Transverse colon (tissue), 4 donors: ENCODE data around the gene IRGQ. TPM values are rescaled to one million over a fixed set of nuclear protein-coding genes. Genes with fewer than 3 reads are reported as not detected.

Source experiments
- DNase-seq: peaks from one replicate; pipeline ENCODE4 v3.0.0-alpha.2; 2019
- H3K27ac ChIP-seq, 4 donors: fragments of 200-600 bp; sonication (generic); 2 replicates each; pipeline ENCODE4 v1.5.1; 2016 to 2018; ENCODE audit warnings: inconsistent platforms in 4 of 4
- H3K27me3 ChIP-seq: fragments of 200-600 bp; sonication (generic); 2 replicates; pipeline ENCODE4 v1.5.1; 2017; ENCODE audit warnings: inconsistent platforms
- H3K36me3 ChIP-seq, 4 donors: fragments of 200-600 bp; sonication (generic); 2 replicates each; pipeline ENCODE4 v1.5.1; 2017 to 2019; ENCODE audit warnings: inconsistent platforms in 4 of 4
- H3K4me1 ChIP-seq, 4 donors: fragments of 200-600 bp; sonication (generic); 2 replicates each; pipeline ENCODE4 v1.5.1; 2017 to 2020; ENCODE audit warnings: inconsistent platforms in 4 of 4
- H3K4me3 ChIP-seq, 4 donors: fragments of 200-600 bp; sonication (generic); 1 replicate in 1 of 4; 2 replicates in 3 of 4; pipeline versions ENCODE4 v1.5.1 to v1.6.1; 2017 to 2019; ENCODE audit warnings: inconsistent platforms in 4 of 4
- H3K9me3 ChIP-seq, 2 donors: fragments of 200-600 bp; sonication (generic); 2 replicates each; pipeline ENCODE4 v1.5.1; 2017 to 2019; ENCODE audit warnings: inconsistent platforms in 2 of 2
- CTCF ChIP-seq, 5 experiments: fragments of 200-600 bp in 3 of 5; fragments of 450-650 bp in 2 of 5; sonication (generic) in 3 of 5; IDR thresholded peaks; 1 replicate in 2 of 5; 2 replicates in 3 of 5; pipeline ENCODE4 v1.5.1; 2016 to 2017; ENCODE audit warnings: antibody characterized with exemption in 5 of 5, inconsistent platforms in 3 of 5, mild to moderate bottlenecking in 2 of 5, moderate library complexity in 1 of 5
- EP300 ChIP-seq: sonication (generic); formaldehyde crosslinking; IDR thresholded peaks from one replicate; pipeline ENCODE4 v1.6.1; 2017; ENCODE audit warnings: antibody characterized with exemption, low read depth
- POLR2A ChIP-seq: fragments of 450-650 bp; IDR thresholded peaks from one replicate; pipeline ENCODE4 v1.6.1; 2016; ENCODE audit warnings: antibody characterized with exemption, mild to moderate bottlenecking, moderate library complexity
- POLR2AphosphoS5 ChIP-seq, 3 donors: sonication (generic); formaldehyde crosslinking; IDR thresholded peaks; one replicate each; pipeline ENCODE4 v1.6.1; 2016; ENCODE audit warnings: antibody characterized with exemption in 3 of 3
- WGBS, 2 donors: methylation state at CpG; one replicate each; pipeline ENCODE4 v1.1.5; 2018; ENCODE audit warnings: low coverage in 1 of 2; 5-methylcytosine and 5-hydroxymethylcytosine counted together
- in situ Hi-C, 4 donors: fragments of 200-750 bp; cut with MboI; loops; one replicate each; pipeline versions ENCODE4 v1.15.0 to v1.15.1; 2017; ENCODE audit warnings: low sequenced_read_pairs in 3 of 4, low pct_ligation_motif_present in 1 of 4, low pct_unique_long_range_greater_than_20kb in 1 of 4
- intact Hi-C: fragments of 100-400 bp; cut with DNase I; formaldehyde crosslinking; loops from one replicate; pipeline ENCODE4 v1.15.1; 2023; ENCODE audit warnings: low total_unique reads
- total RNA-seq, 4 donors: library from RNA; depleted of rRNA; stranded (reverse); fragments of >200 nt; gene quantifications; one replicate each; pipeline ENCODE4 v1.1.0, GENCODE V29; 2016

Gene IRGQ
- total RNA-seq, 4 donors from 2014 or later, result 15.7 to 32.5 (median 24.7) TPM

DNA sequence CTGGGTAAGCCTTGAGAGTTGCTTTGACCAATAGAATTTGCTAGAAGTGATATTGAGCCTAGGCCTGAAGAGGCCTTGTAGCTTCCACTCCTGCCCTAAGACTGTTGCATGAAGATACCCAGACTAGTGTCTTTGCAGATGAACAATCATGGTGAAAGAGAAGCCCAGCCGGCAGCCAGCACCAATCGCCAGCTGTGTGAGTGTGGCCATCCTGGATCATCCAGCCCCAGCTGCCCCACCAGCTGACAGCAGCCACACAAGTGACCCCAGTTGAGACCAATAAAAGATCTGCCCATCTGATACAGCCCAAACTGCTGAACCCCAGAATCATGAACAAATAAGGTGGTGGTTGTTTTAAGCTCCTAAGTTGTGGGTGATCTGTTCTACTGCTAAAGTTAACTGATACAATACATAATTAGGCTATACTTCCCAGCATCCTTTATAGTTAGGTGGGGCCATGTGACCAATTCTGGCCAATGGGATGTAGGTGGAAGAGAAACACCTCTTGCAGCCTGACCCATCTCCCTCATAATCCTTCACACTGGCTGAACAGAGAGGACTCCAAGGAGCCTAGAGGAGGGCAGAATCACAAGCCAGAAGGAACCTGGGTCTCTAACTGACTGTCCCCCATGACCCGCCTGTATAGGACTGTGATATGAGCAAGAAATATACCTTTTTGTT is 32.9 kb upstream of the IRGQ start:
- Histone ChIP-seq H3K4me3 (no peak overlapping the region), H3K27me3 (no peaks in the 10 kb centered on the region), H3K9me3 (no peaks in the 10 kb centered on the region), H3K27ac (no peak overlapping the region), H3K4me1 (peaks cover 0 to 10% (median 3%) of the 10 kb centered on the region in 4 donors), H3K36me3 (no peaks in the 10 kb centered on the region)
- WGBS, 2 donors, result 94% methylated on average over 3 of the region's 3 CpGs; no CpG with 5 or more reads in 1 of the 2 donors
- DNase-seq, result no peak
- TF ChIP-seq CTCF (IDR thresholded peaks at IDR 0.05) (no peak), POLR2A (no peak), POLR2AphosphoS5 (IDR thresholded peaks at IDR 0.05) (no peak), EP300 (no peak)
- intact Hi-C loops, result no loop called here
- in situ Hi-C loops, result no loop called here

DNA sequence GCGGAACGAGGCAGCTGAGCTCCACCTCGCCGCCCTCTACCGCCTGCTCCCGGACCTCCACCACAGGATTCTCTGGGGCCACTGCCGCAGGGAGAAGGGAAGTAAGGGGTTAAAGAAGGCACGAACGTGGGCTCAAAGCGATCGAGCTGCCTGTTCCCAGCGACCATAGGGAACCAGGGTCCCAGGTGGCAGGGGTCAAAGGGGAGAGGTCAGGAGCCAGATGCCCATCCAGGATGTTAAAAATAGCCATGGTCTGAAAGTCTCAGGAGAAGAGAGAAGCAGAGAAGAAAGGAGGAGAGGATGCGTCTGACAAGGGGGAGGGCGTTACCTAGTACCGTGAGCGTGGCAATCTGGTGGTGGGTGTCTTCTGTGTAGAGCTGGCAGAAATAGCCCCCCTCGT is 30.9 kb upstream of the IRGQ start:
- Histone ChIP-seq H3K9me3 (no peaks in the 10 kb centered on the region), H3K36me3 (no peaks in the 10 kb centered on the region), H3K4me1 (peaks cover 0 to 10% (median 3%) of the 10 kb centered on the region in 4 donors), H3K4me3 (no peak overlapping the region), H3K27me3 (no peaks in the 10 kb centered on the region), H3K27ac (no peak overlapping the region)
- TF ChIP-seq EP300 (no peak), POLR2A (no peak), CTCF (IDR thresholded peaks at IDR 0.05) (no peak), POLR2AphosphoS5 (IDR thresholded peaks at IDR 0.05) (no peak)
- DNase-seq, result no peak
- in situ Hi-C loops, result no loop called here
- intact Hi-C loops, result no loop called here
- 64% methylated on average over 17 of the region's 17 CpGs; no CpG with 5 or more reads in 1 of the 2 donors for WGBS, 2 donors

DNA sequence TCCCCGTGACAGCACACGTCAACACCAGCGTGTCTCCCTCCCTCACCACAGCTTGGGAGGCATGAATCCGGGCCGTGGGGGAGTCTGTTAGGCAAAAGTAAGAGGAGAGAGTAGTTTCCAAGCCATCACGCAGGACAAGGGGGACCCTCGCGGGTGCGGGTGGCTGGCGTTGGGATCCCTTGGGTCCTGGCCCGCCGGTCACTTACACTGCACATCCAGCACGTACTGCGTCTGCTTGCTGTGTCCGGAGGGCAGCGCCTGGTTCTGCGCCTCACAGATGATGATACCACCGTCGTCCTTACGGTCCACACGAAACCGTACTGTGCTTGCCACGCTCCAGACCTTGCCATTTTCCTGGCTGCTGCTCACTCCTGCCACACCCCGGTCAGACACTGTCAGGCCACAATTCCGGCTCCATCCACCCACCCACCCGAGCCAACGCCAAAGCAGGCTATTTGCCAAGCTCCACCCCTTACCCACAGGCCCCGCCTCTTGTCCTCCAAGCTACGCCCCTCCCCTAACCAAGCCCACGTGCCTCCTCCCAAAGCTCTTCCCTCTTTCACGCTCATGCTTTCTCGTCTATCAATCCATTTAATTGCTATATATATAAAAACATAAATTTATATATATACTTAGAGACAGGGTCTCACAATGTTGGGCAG is 30.1 kb upstream of the IRGQ start:
- no peak for TF ChIP-seq POLR2AphosphoS5 (IDR thresholded peaks at IDR 0.05)
- no peak for TF ChIP-seq POLR2A
- no peak for TF ChIP-seq CTCF (IDR thresholded peaks at IDR 0.05)
- no peak for TF ChIP-seq EP300
- no peak for DNase-seq
- H3K27ac ChIP-seq, result no peak overlapping the region
- H3K27me3 ChIP-seq, result no peaks in the 10 kb centered on the region
- no peaks in the 10 kb centered on the region for H3K9me3 ChIP-seq
- intact Hi-C loops (no loop called here), in situ Hi-C loops (no loop called here)
- 54 to 79% methylated on average over 17 to 32 of the region's 32 CpGs for WGBS, 2 donors
- H3K4me1 ChIP-seq, result peaks cover 0 to 10% (median 3%) of the 10 kb centered on the region in 4 donors
- no peaks in the 10 kb centered on the region for H3K36me3 ChIP-seq
- H3K4me3 ChIP-seq, result no peak overlapping the region

- DNase-seq, result peak; percentile 82
- Histone ChIP-seq H3K36me3 (no peaks in the 10 kb centered on the region), H3K4me3 (no peak overlapping the region), H3K27me3 (no peaks in the 10 kb centered on the region), H3K4me1 (peaks cover 0 to 15% (median 8%) of the 10 kb centered on the region in 4 donors), H3K27ac (no peak overlapping the region), H3K9me3 (no peaks in the 10 kb centered on the region)
- TF ChIP-seq EP300 (no peak), CTCF (IDR thresholded peaks at IDR 0.05) (peak in 1 of 5 experiments; percentile 26), POLR2A (no peak)
- 47% methylated on average over 17 of the region's 30 CpGs; no CpG with 5 or more reads in 1 of the 2 donors for WGBS, 2 donors
- in situ Hi-C loops, result no loop called here
- intact Hi-C loops, result no loop called here
These were observed 29.0 kb upstream of the IRGQ start for GRCh38 chr19:43624933-43625332.
